CD4-positive, CD25-positive, alpha-beta regulatory T cell (primary cell): Measurements from ENCODE around the gene DRAXIN. TPM values are rescaled to one million over a fixed set of nuclear protein-coding genes. Genes with fewer than 3 reads are reported as not detected.
A peak's percentile ranks its signal among the peaks of the same experiment; 100 is the strongest.

Experiments used
- ATAC-seq, 2 donors: fragments of 150-1000 bp; cut with Tn5 transposase; one replicate each; pipeline ENCODE4 v1.10.0; 2021; ENCODE audit warnings: low read depth in 2 of 2, moderate number of reproducible peaks in 2 of 2, moderate library complexity in 1 of 2
- DNase-seq, 3 donors: peaks; one replicate each; pipeline versions ENCODE4 v3.0.0 to v3.0.0-alpha.2; 2012 to 2022; ENCODE audit warnings: mixed read lengths in 1 of 3
- H3K27ac ChIP-seq: one replicate; pipeline ENCODE4 v1.7.0; 2013; ENCODE audit warnings: mild to moderate bottlenecking, low read length; ENCODE audit not compliant: insufficient read depth, poor library complexity, severe bottlenecking
- H3K27me3 ChIP-seq: one replicate; pipeline ENCODE4 v1.7.0; 2013; ENCODE audit warnings: low read length; ENCODE audit not compliant: control insufficient read depth, insufficient read depth
- H3K36me3 ChIP-seq: one replicate; pipeline ENCODE4 v1.7.0; 2013; ENCODE audit warnings: mild to moderate bottlenecking, low read length, moderate library complexity; ENCODE audit not compliant: control insufficient read depth, insufficient read depth
- H3K4me1 ChIP-seq: 2 replicates; pipeline ENCODE4 v1.7.0; 2013; ENCODE audit warnings: mild to moderate bottlenecking, low read length; ENCODE audit not compliant: insufficient read depth, control insufficient read depth, poor library complexity, severe bottlenecking
- H3K4me3 ChIP-seq: one replicate; pipeline ENCODE4 v1.7.0; 2013; ENCODE audit warnings: low read depth, mild to moderate bottlenecking, low read length, moderate library complexity
- H3K9me3 ChIP-seq, 2 experiments: 1 replicate in 1 of 2; 2 replicates in 1 of 2; pipeline ENCODE4 v1.7.0; 2013; ENCODE audit warnings: low read length in 2 of 2, mild to moderate bottlenecking in 1 of 2, moderate library complexity in 1 of 2; ENCODE audit not compliant: control insufficient read depth in 2 of 2
- H3K27ac Mint-ChIP-seq, 3 donors: one replicate each; pipeline ENCODE4 v1.8.0; 2020 to 2022; ENCODE audit warnings: mild to moderate bottlenecking in 3 of 3, mixed read lengths in 3 of 3, moderate library complexity in 2 of 3
- H3K27me3 Mint-ChIP-seq: one replicate; pipeline ENCODE4 v1.8.0; 2022; ENCODE audit warnings: mild to moderate bottlenecking, mixed read lengths
- H3K36me3 Mint-ChIP-seq: one replicate; pipeline ENCODE4 v1.8.0; 2020; ENCODE audit warnings: mixed read lengths
- H3K4me1 Mint-ChIP-seq, 4 donors: one replicate each; pipeline ENCODE4 v1.8.0; 2020 to 2022; ENCODE audit warnings: mixed read lengths in 4 of 4, mild to moderate bottlenecking in 1 of 4
- H3K4me3 Mint-ChIP-seq, 4 donors: one replicate each; pipeline ENCODE4 v1.8.0; 2020 to 2022; ENCODE audit warnings: mild to moderate bottlenecking in 4 of 4, mixed read lengths in 4 of 4, moderate library complexity in 3 of 4
- H3K9me3 Mint-ChIP-seq, 7 donors: one replicate each; pipeline ENCODE4 v1.8.0; 2020 to 2022; ENCODE audit warnings: mixed read lengths in 7 of 7, mild to moderate bottlenecking in 3 of 7, moderate library complexity in 2 of 7
- polyA plus RNA-seq, 4 donors: library from polyadenylated mRNA; unstranded; fragments of 300-500 nt; fragmentation: Illumina TruSeq; gene quantifications; one replicate each; pipeline ENCODE4 v1.2.3, GENCODE V29; 2021
- total RNA-seq: library from RNA; stranded (reverse); gene quantifications from one replicate; pipeline ENCODE4 v1.2.3, GENCODE V29; 2022

DRAXIN gene
- total and polyA plus RNA-seq, 5 donors from 2014 or later: 0.06 to 0.11 TPM; not detected in 3

- Mint-ChIP-seq H3K27ac (peak overlapping the region in 2 of 3 donors; percentile 56 to 94), H3K36me3 (no peaks in the 10 kb centered on the region), H3K4me3 (peak overlapping the region; percentile 38 to 97 (median 86)), H3K9me3 (peaks cover 0 to 1% (median 0%) of the 10 kb centered on the region in 7 donors), H3K4me1 (peaks cover 0 to 26% (median 8%) of the 10 kb centered on the region in 4 donors), H3K27me3 (peaks cover 10% of the 10 kb centered on the region)
- ATAC-seq: no peak
- Histone ChIP-seq H3K9me3 (no peaks in the 10 kb centered on the region), H3K36me3 (no peaks in the 10 kb centered on the region), H3K4me3 (no peak overlapping the region), H3K27me3 (no peaks in the 10 kb centered on the region), H3K4me1 (peaks cover 17% of the 10 kb centered on the region), H3K27ac (no peak overlapping the region)
- DNase-seq: no peak
Observed at GRCh38 chr1:11682287-11682771, 9.2 kb upstream of the DRAXIN start.

GRCh38 chr1:11682799-11683198 lies 8.7 kb upstream of the DRAXIN start:
- H3K4me3 ChIP-seq: no peak overlapping the region
- peaks cover 17% of the 10 kb centered on the region for H3K4me1 ChIP-seq
- no peaks in the 10 kb centered on the region for H3K27me3 ChIP-seq
- H3K27ac Mint-ChIP-seq: no peak overlapping the region
- no peaks in the 10 kb centered on the region for H3K36me3 Mint-ChIP-seq
- peaks cover 12% of the 10 kb centered on the region for H3K27me3 Mint-ChIP-seq
- H3K36me3 ChIP-seq: no peaks in the 10 kb centered on the region
- no peaks in the 10 kb centered on the region for H3K9me3 ChIP-seq
- H3K9me3 Mint-ChIP-seq: peaks cover 0 to 1% (median 0%) of the 10 kb centered on the region in 7 donors
- ATAC-seq: no peak
- DNase-seq: no peak
- peaks cover 0 to 26% (median 8%) of the 10 kb centered on the region in 4 donors for H3K4me1 Mint-ChIP-seq
- no peak overlapping the region for H3K27ac ChIP-seq
- peak overlapping the region in 1 of 4 donors; percentile 47 for H3K4me3 Mint-ChIP-seq

- no peak overlapping the region for H3K27ac Mint-ChIP-seq
Observed at GRCh38 chr1:11684070-11684469, 7.4 kb upstream of the DRAXIN start.

GRCh38 chr1:11685210-11685752 lies 6.2 kb upstream of the DRAXIN start:
- Histone ChIP-seq H3K27ac (no peak overlapping the region), H3K36me3 (no peaks in the 10 kb centered on the region), H3K9me3 (no peaks in the 10 kb centered on the region), H3K4me1 (peaks cover 13% of the 10 kb centered on the region), H3K4me3 (no peak overlapping the region), H3K27me3 (peaks cover 13% of the 10 kb centered on the region)
- peaks cover 0 to 1% (median 0%) of the 10 kb centered on the region in 7 donors for H3K9me3 Mint-ChIP-seq
- ATAC-seq (no peak), DNase-seq (no peak)
- peaks cover 0 to 10% (median 2%) of the 10 kb centered on the region in 4 donors for H3K4me1 Mint-ChIP-seq
- H3K4me3 Mint-ChIP-seq: peak overlapping the region in 2 of 4 donors; percentile 23 to 52
- no peaks in the 10 kb centered on the region for H3K36me3 Mint-ChIP-seq
- H3K27ac Mint-ChIP-seq: no peak overlapping the region
- peaks cover 36% of the 10 kb centered on the region for H3K27me3 Mint-ChIP-seq

More at GRCh38 chr1:11684070-11684469, 7.4 kb upstream of the DRAXIN start:
- peaks cover 24% of the 10 kb centered on the region for H3K27me3 Mint-ChIP-seq
- H3K4me3 ChIP-seq: no peak overlapping the region
- peaks cover 4% of the 10 kb centered on the region for H3K27me3 ChIP-seq
- no peak overlapping the region for H3K27ac ChIP-seq
- ATAC-seq (no peak), DNase-seq (no peak)
- H3K36me3 Mint-ChIP-seq: no peaks in the 10 kb centered on the region
- H3K4me1 Mint-ChIP-seq: peaks cover 0 to 18% (median 4%) of the 10 kb centered on the region in 4 donors
- H3K4me3 Mint-ChIP-seq: no peak overlapping the region
- peaks cover 0 to 1% (median 0%) of the 10 kb centered on the region in 7 donors for H3K9me3 Mint-ChIP-seq
- H3K36me3 ChIP-seq: no peaks in the 10 kb centered on the region
- H3K9me3 ChIP-seq: no peaks in the 10 kb centered on the region
- peaks cover 17% of the 10 kb centered on the region for H3K4me1 ChIP-seq

GRCh38 chr1:11688506-11688905 lies 3.0 kb upstream of the DRAXIN start:
- DNase-seq (no peak), ATAC-seq (no peak)
- Histone ChIP-seq H3K36me3 (no peaks in the 10 kb centered on the region), H3K27me3 (peaks cover 14% of the 10 kb centered on the region), H3K4me1 (peaks cover 30% of the 10 kb centered on the region), H3K9me3 (no peaks in the 10 kb centered on the region), H3K4me3 (no peak overlapping the region), H3K27ac (no peak overlapping the region)
- H3K4me3 Mint-ChIP-seq: peak overlapping the region in 1 of 4 donors; percentile 64
- H3K27ac Mint-ChIP-seq: no peak overlapping the region
- peaks cover 0 to 2% (median 0%) of the 10 kb centered on the region in 7 donors for H3K9me3 Mint-ChIP-seq
- no peaks in the 10 kb centered on the region for H3K36me3 Mint-ChIP-seq
- peaks cover 61% of the 10 kb centered on the region for H3K27me3 Mint-ChIP-seq
- peaks cover 0 to 23% (median 10%) of the 10 kb centered on the region in 4 donors for H3K4me1 Mint-ChIP-seq

GRCh38 chr1:11690397-11691301 lies 861 bp upstream of the DRAXIN start:
- Mint-ChIP-seq H3K4me3 (peak overlapping the region; percentile 11 to 71 (median 26)), H3K36me3 (no peaks in the 10 kb centered on the region), H3K27me3 (peaks cover 72% of the 10 kb centered on the region), H3K27ac (peak overlapping the region in 1 of 3 donors; percentile 95), H3K9me3 (peaks cover 0 to 2% (median 0%) of the 10 kb centered on the region in 7 donors), H3K4me1 (peaks cover 0 to 29% (median 15%) of the 10 kb centered on the region in 4 donors)
- no peak for DNase-seq
- Histone ChIP-seq H3K9me3 (no peaks in the 10 kb centered on the region), H3K27me3 (peaks cover 14% of the 10 kb centered on the region), H3K4me3 (no peak overlapping the region), H3K27ac (no peak overlapping the region), H3K36me3 (no peaks in the 10 kb centered on the region), H3K4me1 (peaks cover 31% of the 10 kb centered on the region)
- ATAC-seq: no peak

GRCh38 chr1:11691928-11692711 lies 610 bp downstream of the DRAXIN start:
- Histone ChIP-seq H3K27me3 (peaks cover 14% of the 10 kb centered on the region), H3K36me3 (no peaks in the 10 kb centered on the region), H3K9me3 (no peaks in the 10 kb centered on the region), H3K4me3 (no peak overlapping the region), H3K27ac (no peak overlapping the region), H3K4me1 (peaks cover 31% of the 10 kb centered on the region)
- no peak for ATAC-seq
- Mint-ChIP-seq H3K4me3 (peak overlapping the region; percentile 32 to 52 (median 48)), H3K9me3 (peaks cover 0 to 2% (median 0%) of the 10 kb centered on the region in 7 donors), H3K27me3 (peaks cover 66% of the 10 kb centered on the region), H3K4me1 (peaks cover 0 to 29% (median 15%) of the 10 kb centered on the region in 4 donors), H3K27ac (no peak overlapping the region), H3K36me3 (no peaks in the 10 kb centered on the region)
- no peak for DNase-seq
